GM23248 (cell line): ENCODE data around the gene C19orf12. TPM values are rescaled to one million over a fixed set of nuclear protein-coding genes. Genes with fewer than 3 reads are reported as not detected.

Experiments used
- DNase-seq: peaks from one replicate; pipeline ENCODE4 v3.0.0-alpha.2; 2015
- H2AFZ ChIP-seq: fragments of 200-600 bp; sonication (generic); 2 replicates; pipeline ENCODE4 v1.6.1; 2016; ENCODE audit warnings: antibody characterized with exemption
- H3F3A ChIP-seq: fragments of 200-600 bp; sonication (generic); 2 replicates; pipeline ENCODE4 v1.6.1; 2016; ENCODE audit warnings: mild to moderate bottlenecking, antibody characterized with exemption, mixed run types; ENCODE audit not compliant: insufficient read depth
- H3K27ac ChIP-seq: fragments of 200-600 bp; sonication (generic); 2 replicates; pipeline ENCODE4 v1.5.1; 2016; ENCODE audit warnings: mild to moderate bottlenecking
- H3K27me3 ChIP-seq: fragments of 200-600 bp; sonication (generic); replicated peaks from 2 replicates; pipeline ENCODE4 v1.6.1; 2016; ENCODE audit warnings: mild to moderate bottlenecking; ENCODE audit not compliant: insufficient read depth
- H3K36me3 ChIP-seq: fragments of 200-600 bp; sonication (generic); 2 replicates; pipeline ENCODE4 v1.6.1; 2016; ENCODE audit warnings: low read depth, mild to moderate bottlenecking
- H3K4me1 ChIP-seq: fragments of 200-600 bp; sonication (generic); 2 replicates; pipeline ENCODE4 v1.6.1; 2016; ENCODE audit warnings: mild to moderate bottlenecking; ENCODE audit not compliant: insufficient read depth
- H3K4me2 ChIP-seq: fragments of 200-600 bp; sonication (generic); one replicate; pipeline ENCODE4 v1.6.1; 2016; ENCODE audit warnings: mild to moderate bottlenecking; ENCODE audit not compliant: unreplicated experiment
- H3K4me3 ChIP-seq: fragments of 200-600 bp; sonication (generic); 2 replicates; pipeline ENCODE4 v1.5.1; 2016; ENCODE audit warnings: mild to moderate bottlenecking
- H3K79me2 ChIP-seq: fragments of 200-600 bp; sonication (generic); 2 replicates; pipeline ENCODE4 v1.6.1; 2016; ENCODE audit warnings: mild to moderate bottlenecking; ENCODE audit not compliant: insufficient read depth
- H3K9ac ChIP-seq: fragments of 200-600 bp; sonication (generic); 2 replicates; pipeline ENCODE4 v1.6.1; 2016; ENCODE audit warnings: mild to moderate bottlenecking
- H3K9me2 ChIP-seq: fragments of 200-600 bp; sonication (generic); 2 replicates; pipeline ENCODE4 v1.6.1; 2016; ENCODE audit warnings: mixed run types, mild to moderate bottlenecking, moderate library complexity; ENCODE audit not compliant: insufficient read depth
- H3K9me3 ChIP-seq: fragments of 200-600 bp; sonication (generic); one replicate; pipeline ENCODE4 v1.6.1; 2017; ENCODE audit warnings: low read depth
- H4K20me1 ChIP-seq: fragments of 200-600 bp; sonication (generic); 2 replicates; pipeline ENCODE4 v1.6.0; 2016; ENCODE audit not compliant: insufficient read depth
- EZH2 ChIP-seq: fragments of 200-600 bp; sonication (generic); IDR thresholded peaks from 2 replicates; pipeline ENCODE4 v1.6.1; 2018; ENCODE audit warnings: antibody characterized with exemption, mild to moderate bottlenecking; ENCODE audit not compliant: insufficient read depth, poor library complexity, severe bottlenecking
- EZH2phosphoT487 ChIP-seq: fragments of 200-600 bp; sonication (generic); IDR thresholded peaks from 2 replicates; pipeline ENCODE4 v1.6.1; 2018; ENCODE audit warnings: antibody characterized with exemption, moderate library complexity, mild to moderate bottlenecking, low read depth; ENCODE audit not compliant: insufficient read depth
- WGBS, 2 experiments: methylation state at CpG; one replicate each; pipeline ENCODE4 v1.1.6; 2015 to 2017; ENCODE audit warnings: low lambda C conversion rate in 2 of 2, low coverage in 1 of 2; ENCODE audit errors: missing lambda C conversion rate in 2 of 2; 5-methylcytosine and 5-hydroxymethylcytosine counted together
- in situ Hi-C: fragments of 300-500 bp; cut with MboI; formaldehyde crosslinking; loops from 2 replicates; pipeline ENCODE4 v1.15.0; 2020
- polyA plus RNA-seq: library from polyadenylated mRNA; unstranded; fragments of >200 nt; fragmentation: Nextera tagmentation; extraction: Ambion mirVana; gene quantifications from 2 replicates; pipeline ENCODE4 v1.2.1, GENCODE V29; 2016
- total RNA-seq: library from RNA; depleted of rRNA; stranded (reverse); fragments of >200 nt; shearing (Covaris generic); gene quantifications from 2 replicates; pipeline ENCODE4 v1.2.3, GENCODE V29; 2014

Gene C19orf12
- total and polyA plus RNA-seq, 2 experiments from 2014 or later, result 34.2 to 45.7 TPM

GRCh38 chr19:29670255-29670654 is 44.8 kb downstream of the C19orf12 start:
- no peaks in the 10 kb centered on the region for H4K20me1 ChIP-seq
- no peak overlapping the region for H3K27ac ChIP-seq
- 87 to 89% methylated on average over 5 of the region's 5 CpGs for WGBS, 2 experiments

DNA sequence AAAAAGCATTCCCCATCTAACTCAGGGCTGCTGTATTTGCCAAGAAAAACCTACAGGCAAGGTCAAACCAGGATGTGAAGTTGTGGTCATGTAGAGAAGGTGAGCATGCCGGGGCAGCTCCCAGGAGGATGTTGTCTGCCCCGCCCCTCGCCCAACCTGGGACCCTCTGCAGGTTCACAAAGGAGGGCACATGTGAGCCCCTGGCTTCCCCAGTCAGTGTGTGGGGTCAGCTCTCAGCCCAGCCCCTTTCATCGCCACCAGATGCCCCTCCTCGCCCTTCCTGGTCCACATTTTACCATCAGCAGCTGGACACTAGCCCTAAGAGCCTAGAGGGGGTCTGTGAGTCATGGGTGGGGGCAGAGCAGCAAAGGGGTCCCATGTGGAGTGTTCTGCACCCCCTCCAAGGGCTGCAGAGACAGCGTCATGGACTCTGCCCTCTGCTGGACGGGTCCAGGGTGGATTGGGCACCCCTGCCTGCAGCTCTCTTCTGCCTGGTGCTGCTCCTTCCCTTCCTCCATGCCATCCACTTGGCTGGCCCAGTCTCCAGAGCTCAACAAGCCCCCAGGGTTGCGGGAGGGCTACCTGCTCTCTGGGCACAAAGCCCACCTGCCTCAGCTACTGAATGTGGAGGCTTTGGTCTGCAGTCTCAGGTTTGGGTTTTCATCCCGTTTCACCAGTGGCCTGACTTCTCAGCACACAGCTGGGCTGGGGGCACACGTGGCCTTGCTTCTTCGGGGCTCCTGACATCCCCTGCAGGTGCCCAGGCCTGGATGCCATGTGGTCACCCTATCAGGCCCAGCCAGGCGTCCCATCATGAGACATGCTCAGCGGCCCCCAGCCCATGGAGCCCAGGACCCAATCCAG is 46.1 kb downstream of the C19orf12 start:
- no peaks in the 10 kb centered on the region for H3K27me3 ChIP-seq
- H4K20me1 ChIP-seq, result no peaks in the 10 kb centered on the region
- H3K27ac ChIP-seq, result no peak overlapping the region
- H3K36me3 ChIP-seq, result no peaks in the 10 kb centered on the region
- peak; percentile 22 for DNase-seq
- no peaks in the 10 kb centered on the region for H3K9me3 ChIP-seq
- H3K9ac ChIP-seq, result no peak overlapping the region
- no peak overlapping the region for H3K4me3 ChIP-seq
- peaks cover 15% of the 10 kb centered on the region for H3K4me1 ChIP-seq
- peaks cover 9% of the 10 kb centered on the region for H3F3A ChIP-seq
- H3K9me2 ChIP-seq, result no peaks in the 10 kb centered on the region
- peaks cover 63% of the 10 kb centered on the region for H3K79me2 ChIP-seq
- in situ Hi-C loops, result no loop called here
- H2AFZ ChIP-seq, result no peak overlapping the region
- WGBS, 2 experiments, result 76 to 78% methylated on average over 13 of the region's 13 CpGs
- H3K4me2 ChIP-seq, result no peak overlapping the region
- TF ChIP-seq EZH2 (no peak), EZH2phosphoT487 (no peak)

More at GRCh38 chr19:29670255-29670654, 44.8 kb downstream of the C19orf12 start:
- Histone ChIP-seq H3K9ac (no peak overlapping the region), H3K4me1 (peaks cover 5% of the 10 kb centered on the region), H3K9me2 (no peaks in the 10 kb centered on the region), H3K4me3 (no peak overlapping the region), H3K36me3 (no peaks in the 10 kb centered on the region; the same call in 1 of the 2 replicates), H3K79me2 (peaks cover 63% of the 10 kb centered on the region), H3K27me3 (no peaks in the 10 kb centered on the region), H2AFZ (no peak overlapping the region), H3K4me2 (no peak overlapping the region), H3K9me3 (no peaks in the 10 kb centered on the region), H3F3A (peaks cover 9% of the 10 kb centered on the region)
- TF ChIP-seq EZH2, result no peak
- no peak for TF ChIP-seq EZH2phosphoT487
- DNase-seq, result no peak
- in situ Hi-C loops, result no loop called here

DNA sequence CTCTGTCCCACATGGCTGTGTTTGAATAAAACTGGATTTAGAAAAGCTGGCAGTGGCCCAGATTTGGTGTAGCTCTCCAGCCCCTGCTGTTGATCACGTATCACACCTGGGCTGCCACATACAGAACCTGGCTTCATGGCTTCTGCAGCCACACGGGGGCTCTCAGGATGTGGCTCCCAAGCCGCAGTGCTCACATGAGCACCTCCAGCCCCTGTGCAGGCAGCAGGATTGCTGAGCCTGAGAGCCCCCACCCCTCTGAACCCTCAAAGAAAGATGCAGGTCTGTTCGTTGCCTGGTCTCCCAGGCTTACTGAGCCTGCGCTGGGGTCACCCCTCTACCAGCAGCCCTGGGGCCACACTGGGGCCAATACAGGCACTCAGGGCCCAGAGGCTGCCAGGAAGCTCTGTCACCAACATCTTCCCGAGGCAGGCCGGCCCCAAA is 47.1 kb downstream of the C19orf12 start:
- no peak for TF ChIP-seq EZH2
- no peak for TF ChIP-seq EZH2phosphoT487
- Histone ChIP-seq H3K36me3 (no peaks in the 10 kb centered on the region), H3K9ac (0 out of 2 replicates have a peak overlapping the region, but pooled peaks have one; percentile 81), H3K79me2 (peaks cover 55% of the 10 kb centered on the region), H4K20me1 (no peaks in the 10 kb centered on the region), H3K4me1 (peaks cover 26% of the 10 kb centered on the region), H3K4me2 (no peak overlapping the region), H3K4me3 (no peak overlapping the region), H3F3A (peaks cover 20% of the 10 kb centered on the region), H3K27ac (peak overlapping the region; percentile 83; the same call in 1 of the 2 replicates), H3K9me3 (no peaks in the 10 kb centered on the region), H3K9me2 (no peaks in the 10 kb centered on the region), H3K27me3 (no peaks in the 10 kb centered on the region), H2AFZ (no peak overlapping the region)
- DNase-seq, result peak; percentile 32
- 61 to 63% methylated on average over 7 of the region's 7 CpGs for WGBS, 2 experiments
- in situ Hi-C loops, result no loop called here

DNA sequence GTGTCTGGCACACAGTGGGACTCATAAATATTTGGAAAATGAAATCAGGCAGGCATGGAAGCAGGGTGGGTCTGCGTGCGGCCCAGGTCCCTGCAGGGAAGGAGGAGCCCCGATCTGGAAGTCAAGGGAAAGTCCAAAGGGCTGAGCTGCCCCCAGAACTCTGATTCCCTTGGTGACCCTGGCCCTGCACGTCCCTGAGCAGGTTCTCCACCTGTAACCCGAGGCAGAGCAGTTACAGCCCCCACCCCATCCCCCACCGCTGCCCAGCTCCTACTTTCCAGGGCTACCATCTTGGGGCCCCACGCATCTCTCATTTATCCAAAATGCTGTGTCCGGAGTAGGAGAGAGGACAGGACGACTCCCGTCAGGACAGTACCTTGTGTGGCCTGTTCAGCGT is 47.7 kb downstream of the C19orf12 start:
- Histone ChIP-seq H3K9me3 (no peaks in the 10 kb centered on the region), H3K4me3 (peak overlapping the region; percentile 81), H3K36me3 (no peaks in the 10 kb centered on the region), H3K9me2 (no peaks in the 10 kb centered on the region), H4K20me1 (no peaks in the 10 kb centered on the region), H2AFZ (peak overlapping the region; percentile 51; the same call in 1 of the 2 replicates), H3K9ac (peak overlapping the region; percentile 81), H3K27me3 (no peaks in the 10 kb centered on the region), H3F3A (peaks cover 23% of the 10 kb centered on the region), H3K27ac (peak overlapping the region; percentile 83), H3K79me2 (peaks cover 50% of the 10 kb centered on the region), H3K4me1 (peaks cover 28% of the 10 kb centered on the region), H3K4me2 (peak overlapping the region; percentile 88)
- in situ Hi-C loops, result no loop called here
- no peak for TF ChIP-seq EZH2phosphoT487
- no peak for TF ChIP-seq EZH2
- DNase-seq, result no peak
- 53 to 67% methylated on average over 8 to 11 of the region's 11 CpGs for WGBS, 2 experiments
